OCI-LY3 (cell line): ENCODE measurements around the gene USP27X.

Source experiments
- H2AFZ ChIP-seq: fragments of 200-600, 300-600 bp; shearing (Covaris generic); 2 replicates; pipeline ENCODE4 v1.6.0; 2014; ENCODE audit warnings: antibody characterized with exemption, low read depth, low read length
- H3K27ac ChIP-seq: fragments of 200-600, 300-600 bp; sonication (generic); 2 replicates; pipeline ENCODE4 v1.5.1; 2014; ENCODE audit warnings: mild to moderate bottlenecking, low read length, moderate library complexity, mixed read lengths
- H3K27me3 ChIP-seq: fragments of 200-600, 300-600 bp; sonication (generic); 2 replicates; pipeline ENCODE4 v1.6.1; 2014; ENCODE audit warnings: low read depth, low read length, mixed read lengths
- H3K36me3 ChIP-seq: fragments of 200-600, 300-600 bp; sonication (generic); replicated peaks from 2 replicates; pipeline ENCODE3; 2014; ENCODE audit warnings: low read depth, low read length, mixed read lengths
- H3K4me1 ChIP-seq: fragments of 300-600, 200-600 bp; sonication (generic); 2 replicates; pipeline ENCODE4 v1.6.1; 2014; ENCODE audit warnings: low read length, mixed read lengths
- H3K4me2 ChIP-seq: fragments of 200-600, 300-600 bp; sonication (generic); 2 replicates; pipeline ENCODE4 v1.6.1; 2014; ENCODE audit warnings: low read length, mixed read lengths
- H3K4me3 ChIP-seq: fragments of 300-600, 200-600 bp; sonication (generic); 2 replicates; pipeline ENCODE4 v1.5.1; 2014; ENCODE audit warnings: antibody characterized with exemption, mild to moderate bottlenecking, low read length, moderate library complexity
- H3K79me2 ChIP-seq: fragments of 300-600, 200-600 bp; shearing (Covaris generic); 2 replicates; pipeline ENCODE4 v1.6.1; 2014; ENCODE audit warnings: mild to moderate bottlenecking, low read length, mixed read lengths
- H3K9ac ChIP-seq: fragments of 300-600, 200-600 bp; shearing (Covaris generic); 2 replicates; pipeline ENCODE4 v1.6.0; 2014; ENCODE audit warnings: mild to moderate bottlenecking, low read length, moderate library complexity
- H3K9me3 ChIP-seq: fragments of 200-600, 300-600 bp; shearing (Covaris generic); 2 replicates; pipeline ENCODE4 v1.6.1; 2014; ENCODE audit warnings: low read length, mixed read lengths; ENCODE audit not compliant: insufficient read depth
- H4K20me1 ChIP-seq: fragments of 200-600, 300-600 bp; sonication (generic); 2 replicates; pipeline ENCODE4 v1.6.1; 2016; ENCODE audit warnings: low read length, mixed read lengths; ENCODE audit not compliant: insufficient read depth
- CTCF ChIP-seq: fragments of 200-600, 300-600 bp; sonication (generic); IDR thresholded peaks from 2 replicates; pipeline ENCODE4 v1.5.1; 2014; ENCODE audit warnings: antibody characterized with exemption, low read length, low read depth
- EZH2phosphoT487 ChIP-seq: fragments of 200-600 bp; shearing (Covaris generic); IDR thresholded peaks from 2 replicates; pipeline ENCODE4 v1.6.1; 2018; ENCODE audit warnings: antibody characterized with exemption, mixed run types, low read depth

The USP27X gene

DNA sequence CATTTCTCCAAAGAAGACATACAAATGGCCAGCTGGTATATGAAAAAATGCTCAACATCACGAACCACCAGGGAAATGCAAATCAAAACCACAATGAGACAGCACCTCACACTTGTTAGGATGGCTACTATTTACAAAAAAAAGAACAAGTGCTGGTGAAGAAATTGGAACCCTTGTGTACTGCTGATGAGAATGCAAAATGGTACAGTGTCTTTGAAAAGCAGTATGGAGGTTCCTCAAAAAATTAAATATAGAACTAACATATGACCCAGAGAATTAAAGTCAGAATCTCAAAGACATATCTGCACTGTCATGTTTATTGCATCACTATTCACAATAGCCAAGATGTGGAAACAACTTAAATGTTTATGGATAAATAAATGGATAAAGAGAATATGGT, 29.3 kb upstream of the USP27X start:
- no peak overlapping the region for H3K27ac ChIP-seq
- H3K27me3 ChIP-seq, result no peaks in the 10 kb centered on the region
- no peaks in the 10 kb centered on the region for H4K20me1 ChIP-seq
- H3K4me1 ChIP-seq, result peaks cover 7% of the 10 kb centered on the region; the same call in 1 of the 2 replicates
- H3K9ac ChIP-seq, result no peak overlapping the region
- TF ChIP-seq EZH2phosphoT487 (no peak), CTCF (no peak)
- H3K4me3 ChIP-seq, result no peak overlapping the region
- H2AFZ ChIP-seq, result no peak overlapping the region
- no peaks in the 10 kb centered on the region for H3K36me3 ChIP-seq
- H3K9me3 ChIP-seq, result no peaks in the 10 kb centered on the region
- H3K79me2 ChIP-seq, result no peaks in the 10 kb centered on the region
- no peak overlapping the region for H3K4me2 ChIP-seq

DNA sequence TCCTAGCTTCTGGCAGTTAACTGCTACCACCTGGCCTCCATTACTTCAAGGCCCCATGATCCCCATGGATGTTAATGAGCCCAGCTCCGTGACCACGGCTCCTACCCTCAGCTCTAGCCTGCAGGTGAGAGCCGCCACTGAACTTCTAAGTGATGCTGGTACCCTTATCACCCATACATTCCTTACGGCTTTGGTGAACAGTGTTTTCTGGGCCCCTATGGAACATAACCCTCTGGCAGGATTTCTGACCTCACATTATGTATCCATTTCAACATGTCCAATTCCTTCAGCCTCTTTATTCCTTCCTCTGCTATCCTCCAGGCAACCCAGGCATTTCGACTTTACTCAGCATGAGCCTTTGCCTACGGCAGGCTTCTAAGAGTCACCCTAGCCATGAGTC, 25.6 kb upstream of the USP27X start:
- H3K27ac ChIP-seq, result no peak overlapping the region
- H3K4me2 ChIP-seq, result no peak overlapping the region
- H3K79me2 ChIP-seq, result no peaks in the 10 kb centered on the region
- no peak overlapping the region for H3K4me3 ChIP-seq
- no peak overlapping the region for H3K9ac ChIP-seq
- no peaks in the 10 kb centered on the region for H3K36me3 ChIP-seq
- H2AFZ ChIP-seq, result no peak overlapping the region
- H3K9me3 ChIP-seq, result no peaks in the 10 kb centered on the region
- no peaks in the 10 kb centered on the region for H3K27me3 ChIP-seq
- TF ChIP-seq EZH2phosphoT487 (no peak), CTCF (no peak)
- no peaks in the 10 kb centered on the region for H4K20me1 ChIP-seq
- no peaks in the 10 kb centered on the region for H3K4me1 ChIP-seq

- Histone ChIP-seq H3K27ac (no peak overlapping the region), H3K27me3 (no peaks in the 10 kb centered on the region), H3K79me2 (no peaks in the 10 kb centered on the region), H3K4me3 (no peak overlapping the region), H3K9ac (no peak overlapping the region), H3K4me1 (no peaks in the 10 kb centered on the region), H3K36me3 (no peaks in the 10 kb centered on the region), H4K20me1 (no peaks in the 10 kb centered on the region), H3K9me3 (no peaks in the 10 kb centered on the region), H3K4me2 (no peak overlapping the region), H2AFZ (no peak overlapping the region)
- TF ChIP-seq EZH2phosphoT487 (no peak), CTCF (no peak)
Measured at GRCh38 chrX:49856819-49857218, 22.5 kb upstream of the USP27X start.

GRCh38 chrX:49858341-49858740, 20.9 kb upstream of the USP27X start:
- no peaks in the 10 kb centered on the region for H3K4me1 ChIP-seq
- H3K4me3 ChIP-seq, result no peak overlapping the region
- no peaks in the 10 kb centered on the region for H3K36me3 ChIP-seq
- no peak overlapping the region for H3K27ac ChIP-seq
- no peak overlapping the region for H2AFZ ChIP-seq
- no peak overlapping the region for H3K9ac ChIP-seq
- no peaks in the 10 kb centered on the region for H3K79me2 ChIP-seq
- H3K4me2 ChIP-seq, result no peak overlapping the region
- TF ChIP-seq EZH2phosphoT487 (no peak), CTCF (no peak)
- H4K20me1 ChIP-seq, result no peaks in the 10 kb centered on the region
- H3K27me3 ChIP-seq, result no peaks in the 10 kb centered on the region
- H3K9me3 ChIP-seq, result no peaks in the 10 kb centered on the region
